Measurements from ENCODE around the gene FRMPD1. TPM values are rescaled to one million over a fixed set of nuclear protein-coding genes. Genes with fewer than 3 reads are reported as not detected.
"Not testable (repeated sequence)": the region's sequence is repeated elsewhere in the genome, so short reads cannot be mapped to it uniquely, and the experiment has no call there.

The FRMPD1 gene
- total RNA-seq = not detected

GRCh38 chr9:37650873-37651768, at the start of gene FRMPD1:
Gene FRMPD1 (plus strand): TSS chr9:37650954. CDS start chr9:37692642, 41,688 bp downstream.
- POLR2A ChIA-PET = interaction anchor here (0.8 kb wide), 1 partner anchor 59 kb away, joined by 4 read pairs; no protein-coding TSS in a partner anchor

GRCh38 chr9:37602061-37602460, 48.7 kb upstream of the FRMPD1 start:
- POLR2A ChIA-PET; H3K27ac Mint-ChIP-seq; DNase-seq; H3K9me3 Mint-ChIP-seq; H3K4me1 Mint-ChIP-seq (ENCODE audit: low read depth); H3K36me3 Mint-ChIP-seq; intact Hi-C loops (cut with micrococcal nuclease); H3K4me3 Mint-ChIP-seq; CTCF ChIA-PET: not testable (repeated sequence)
- peaks cover 20% of the 10 kb centered on the region for H3K27me3 Mint-ChIP-seq

More at GRCh38 chr9:37650873-37651768, at the start of gene FRMPD1:
- CTCF ChIA-PET = interaction anchor here (0.9 to 1.4 kb wide), 3 partner anchors 9 to 81 kb away, joined by 3 to 4 read pairs (median 3); no protein-coding TSS in a partner anchor
- Mint-ChIP-seq H3K36me3 (no peaks in the 10 kb centered on the region), H3K4me1 (ENCODE audit: low read depth) (peaks cover 9% of the 10 kb centered on the region), H3K27me3 (peaks cover 62% of the 10 kb centered on the region), H3K27ac (no peak within 1 kb of the TSS), H3K4me3 (peak within 1 kb of the TSS; percentile 69), H3K9me3 (no peaks in the 10 kb centered on the region)
- intact Hi-C loops (cut with micrococcal nuclease) = no loop called here
- DNase-seq = peak; percentile 68

GRCh38 chr9:37602817-37603216, 47.9 kb upstream of the FRMPD1 start:
- intact Hi-C loops (cut with micrococcal nuclease) = no loop called here
- H3K4me3 Mint-ChIP-seq = no peak overlapping the region
- ChIA-PET POLR2A (no interaction called here), CTCF (interaction anchor here (1.0 kb wide), 1 partner anchor 11 kb away, joined by 3 read pairs; the partner anchor contains the start of gene TOMM5)
- peaks cover 24% of the 10 kb centered on the region for H3K27me3 Mint-ChIP-seq
- no peak overlapping the region for H3K27ac Mint-ChIP-seq
- H3K4me1 Mint-ChIP-seq (ENCODE audit: low read depth) = no peaks in the 10 kb centered on the region
- no peak for DNase-seq
- no peaks in the 10 kb centered on the region for H3K36me3 Mint-ChIP-seq
- H3K9me3 Mint-ChIP-seq = no peaks in the 10 kb centered on the region

GRCh38 chr9:37604296-37604695, 46.5 kb upstream of the FRMPD1 start:
- no peaks in the 10 kb centered on the region for H3K9me3 Mint-ChIP-seq
- H3K27me3 Mint-ChIP-seq = peaks cover 27% of the 10 kb centered on the region
- H3K27ac Mint-ChIP-seq = no peak overlapping the region
- intact Hi-C loops (cut with micrococcal nuclease) = no loop called here
- no peaks in the 10 kb centered on the region for H3K4me1 Mint-ChIP-seq (ENCODE audit: low read depth)
- ChIA-PET POLR2A (no interaction called here), CTCF (no interaction called here)
- no peak overlapping the region for H3K4me3 Mint-ChIP-seq
- no peaks in the 10 kb centered on the region for H3K36me3 Mint-ChIP-seq
- DNase-seq = no peak

- intact Hi-C loops (cut with micrococcal nuclease) = no loop called here
- H3K27ac Mint-ChIP-seq = no peak overlapping the region
- H3K9me3 Mint-ChIP-seq = no peaks in the 10 kb centered on the region
- no peaks in the 10 kb centered on the region for H3K4me1 Mint-ChIP-seq (ENCODE audit: low read depth)
- no peaks in the 10 kb centered on the region for H3K36me3 Mint-ChIP-seq
- POLR2A ChIA-PET = no interaction called here
- CTCF ChIA-PET = interaction anchor here (1.1 kb wide), 1 partner anchor 33 kb away, joined by 3 read pairs; no protein-coding TSS in a partner anchor
- peaks cover 22% of the 10 kb centered on the region for H3K27me3 Mint-ChIP-seq
- no peak overlapping the region for H3K4me3 Mint-ChIP-seq
- no peak for DNase-seq
Observed at GRCh38 chr9:37608250-37608649, 42.5 kb upstream of the FRMPD1 start.

- Mint-ChIP-seq H3K27me3 (peaks cover 22% of the 10 kb centered on the region), H3K27ac (no peak overlapping the region), H3K9me3 (no peaks in the 10 kb centered on the region), H3K4me1 (ENCODE audit: low read depth) (no peaks in the 10 kb centered on the region), H3K4me3 (no peak overlapping the region), H3K36me3 (no peaks in the 10 kb centered on the region)
- no peak for DNase-seq
- POLR2A ChIA-PET = no interaction called here
- intact Hi-C loops (cut with micrococcal nuclease) = no loop called here
- CTCF ChIA-PET = no interaction called here
Observed at GRCh38 chr9:37609735-37610397, 40.9 kb upstream of the FRMPD1 start.

GRCh38 chr9:37611014-37611413, 39.7 kb upstream of the FRMPD1 start:
- Mint-ChIP-seq H3K9me3 (no peaks in the 10 kb centered on the region), H3K27me3 (peaks cover 21% of the 10 kb centered on the region), H3K36me3 (no peaks in the 10 kb centered on the region), H3K4me3 (no peak overlapping the region), H3K27ac (no peak overlapping the region), H3K4me1 (ENCODE audit: low read depth) (no peaks in the 10 kb centered on the region)
- ChIA-PET POLR2A (no interaction called here), CTCF (no interaction called here)
- intact Hi-C loops (cut with micrococcal nuclease) = no loop called here
- DNase-seq = no peak

- intact Hi-C loops (cut with micrococcal nuclease) = no loop called here
- Mint-ChIP-seq H3K27ac (no peak overlapping the region), H3K36me3 (no peaks in the 10 kb centered on the region), H3K27me3 (peaks cover 16% of the 10 kb centered on the region), H3K4me1 (ENCODE audit: low read depth) (no peaks in the 10 kb centered on the region), H3K4me3 (no peak overlapping the region), H3K9me3 (no peaks in the 10 kb centered on the region)
- no peak for DNase-seq
- ChIA-PET POLR2A (no interaction called here), CTCF (no interaction called here)
Observed at GRCh38 chr9:37611961-37612360, 38.8 kb upstream of the FRMPD1 start.

GRCh38 chr9:37617161-37617560, 33.6 kb upstream of the FRMPD1 start:
- CTCF ChIA-PET = no interaction called here
- no peaks in the 10 kb centered on the region for H3K9me3 Mint-ChIP-seq

GRCh38 chr9:37617832-37618231, 32.9 kb upstream of the FRMPD1 start:
- Mint-ChIP-seq H3K27me3 (peaks cover 9% of the 10 kb centered on the region), H3K36me3 (no peaks in the 10 kb centered on the region), H3K9me3 (no peaks in the 10 kb centered on the region), H3K27ac (no peak overlapping the region), H3K4me3 (no peak overlapping the region), H3K4me1 (ENCODE audit: low read depth) (no peaks in the 10 kb centered on the region)
- no peak for DNase-seq
- CTCF ChIA-PET = no interaction called here
- intact Hi-C loops (cut with micrococcal nuclease) = no loop called here
- POLR2A ChIA-PET = no interaction called here

More at GRCh38 chr9:37617161-37617560, 33.6 kb upstream of the FRMPD1 start:
- no peak for DNase-seq
- Mint-ChIP-seq H3K36me3 (no peaks in the 10 kb centered on the region), H3K4me1 (ENCODE audit: low read depth) (no peaks in the 10 kb centered on the region), H3K4me3 (no peak overlapping the region), H3K27me3 (peaks cover 10% of the 10 kb centered on the region), H3K27ac (no peak overlapping the region)
- intact Hi-C loops (cut with micrococcal nuclease) = no loop called here
- POLR2A ChIA-PET = no interaction called here

- no peak for DNase-seq
- no peak overlapping the region for H3K4me3 Mint-ChIP-seq
- H3K4me1 Mint-ChIP-seq (ENCODE audit: low read depth) = no peaks in the 10 kb centered on the region
- no peaks in the 10 kb centered on the region for H3K36me3 Mint-ChIP-seq
- no peaks in the 10 kb centered on the region for H3K9me3 Mint-ChIP-seq
- CTCF ChIA-PET = interaction anchor here (0.7 kb wide), 1 partner anchor 9 kb away, joined by 3 read pairs; no protein-coding TSS in a partner anchor
- H3K27ac Mint-ChIP-seq = no peak overlapping the region
- intact Hi-C loops (cut with micrococcal nuclease) = no loop called here
- POLR2A ChIA-PET = no interaction called here
- H3K27me3 Mint-ChIP-seq = peaks cover 8% of the 10 kb centered on the region
Observed at GRCh38 chr9:37618817-37619216, 31.9 kb upstream of the FRMPD1 start.

- CTCF ChIA-PET = no interaction called here
- no peaks in the 10 kb centered on the region for H3K9me3 Mint-ChIP-seq
- no peaks in the 10 kb centered on the region for H3K36me3 Mint-ChIP-seq
- H3K27ac Mint-ChIP-seq = no peak overlapping the region
- POLR2A ChIA-PET = no interaction called here
- no peaks in the 10 kb centered on the region for H3K4me1 Mint-ChIP-seq (ENCODE audit: low read depth)
- H3K4me3 Mint-ChIP-seq = no peak overlapping the region
- intact Hi-C loops (cut with micrococcal nuclease) = no loop called here
- H3K27me3 Mint-ChIP-seq = peaks cover 4% of the 10 kb centered on the region
- DNase-seq = no peak
Observed at GRCh38 chr9:37619806-37620205, 30.9 kb upstream of the FRMPD1 start.
